CD14-positive monocyte (primary cell): ENCODE results near the gene GABRR2. TPM values are rescaled to one million over a fixed set of nuclear protein-coding genes. Genes with fewer than 3 reads are reported as not detected.
A peak's percentile ranks its signal among the peaks of the same experiment; 100 is the strongest.

Experiments used
- DNase-seq, 3 donors: peaks; one replicate each; pipeline ENCODE4 v3.0.0-alpha.2; 2011 to 2022
- H2AFZ ChIP-seq: 2 replicates; pipeline ENCODE4 v1.6.0; 2012; ENCODE audit warnings: mild to moderate bottlenecking, low read depth, low read length, inconsistent platforms; ENCODE audit not compliant: insufficient read depth, poor library complexity, severe bottlenecking
- H3K27ac ChIP-seq, 2 donors: 1 replicate in 1 of 2; 2 replicates in 1 of 2; pipeline ENCODE4 v1.5.1; 2012 to 2013; ENCODE audit warnings: low read length in 2 of 2, control low read depth in 1 of 2, inconsistent platforms in 1 of 2, low read depth in 1 of 2, mild to moderate bottlenecking in 1 of 2
- H3K27me3 ChIP-seq, 2 donors: one replicate each; pipeline versions ENCODE4 v1.6.0 to v1.6.1; 2011 to 2013; ENCODE audit warnings: low read length in 2 of 2; ENCODE audit not compliant: control insufficient read depth in 2 of 2, insufficient read depth in 2 of 2
- H3K36me3 ChIP-seq, 2 donors: replicated peaks in 1 of 2; 1 replicate in 1 of 2; 2 replicates in 1 of 2; pipeline versions ENCODE4 v1.5.1 to v1.6.1; 2012 to 2013; ENCODE audit warnings: low read length in 2 of 2, control low read depth in 1 of 2, inconsistent platforms in 1 of 2, mild to moderate bottlenecking in 1 of 2; ENCODE audit not compliant: insufficient read depth in 2 of 2, control insufficient read depth in 1 of 2
- H3K4me1 ChIP-seq, 2 donors: 1 replicate in 1 of 2; 2 replicates in 1 of 2; pipeline versions ENCODE4 v1.5.1 to v1.6.1; 2012 to 2013; ENCODE audit warnings: low read length in 2 of 2, control low read depth in 1 of 2, inconsistent platforms in 1 of 2, mild to moderate bottlenecking in 1 of 2, moderate library complexity in 1 of 2; ENCODE audit not compliant: insufficient read depth in 2 of 2, control insufficient read depth in 1 of 2
- H3K4me2 ChIP-seq: replicated peaks from 2 replicates; pipeline ENCODE3; 2012; ENCODE audit warnings: low read length, moderate library complexity, mild to moderate bottlenecking; ENCODE audit not compliant: poor library complexity, severe bottlenecking; ENCODE audit errors: extremely low read depth
- H3K4me3 ChIP-seq, 3 experiments: fragments of 200-600 bp in 1 of 3; sonication (generic) in 1 of 3; replicated peaks in 1 of 3; 1 replicate in 2 of 3; 2 replicates in 1 of 3; pipeline ENCODE4 v1.5.1; 2011 to 2013; ENCODE audit warnings: low read length in 3 of 3, mild to moderate bottlenecking in 3 of 3, control low read depth in 2 of 3, low read depth in 2 of 3, inconsistent platforms in 1 of 3, moderate library complexity in 1 of 3
- H3K79me2 ChIP-seq: 2 replicates; pipeline ENCODE4 v1.6.0; 2012; ENCODE audit warnings: mild to moderate bottlenecking, control low read depth, inconsistent platforms, low read length, moderate library complexity; ENCODE audit not compliant: insufficient read depth
- H3K9ac ChIP-seq: 2 replicates; pipeline ENCODE4 v1.6.0; 2017; ENCODE audit warnings: low read length, mild to moderate bottlenecking; ENCODE audit not compliant: insufficient read depth, poor library complexity, severe bottlenecking
- H3K9me3 ChIP-seq, 2 donors: replicated peaks in 1 of 2; 1 replicate in 1 of 2; 2 replicates in 1 of 2; pipeline versions ENCODE4 v1.5.1 to v1.6.1; 2012 to 2013; ENCODE audit warnings: low read length in 2 of 2, control low read depth in 1 of 2; ENCODE audit not compliant: control insufficient read depth in 1 of 2, insufficient read depth in 1 of 2
- H4K20me1 ChIP-seq: 2 replicates; pipeline ENCODE4 v1.6.0; 2012; ENCODE audit warnings: mild to moderate bottlenecking, low read length, control low read depth, moderate library complexity; ENCODE audit not compliant: insufficient read depth
- H3K27ac Mint-ChIP-seq, 7 donors: one replicate each; pipeline ENCODE4 v1.8.0; 2020; ENCODE audit warnings: mild to moderate bottlenecking in 7 of 7, mixed read lengths in 7 of 7, moderate library complexity in 6 of 7, inconsistent platforms in 2 of 7
- H3K27me3 Mint-ChIP-seq, 3 donors: one replicate each; pipeline ENCODE4 v1.8.0; 2021 to 2022; ENCODE audit warnings: low read depth in 3 of 3, mild to moderate bottlenecking in 3 of 3, mixed read lengths in 3 of 3, moderate library complexity in 3 of 3, inconsistent platforms in 1 of 3
- H3K36me3 Mint-ChIP-seq, 2 donors: one replicate each; pipeline ENCODE4 v1.8.0; 2020; ENCODE audit warnings: mixed read lengths in 2 of 2, inconsistent platforms in 1 of 2, mild to moderate bottlenecking in 1 of 2
- H3K4me1 Mint-ChIP-seq: one replicate; pipeline ENCODE4 v1.8.0; 2020; ENCODE audit warnings: mild to moderate bottlenecking, mixed read lengths
- H3K4me3 Mint-ChIP-seq, 2 donors: one replicate each; pipeline ENCODE4 v1.8.0; 2020; ENCODE audit warnings: mild to moderate bottlenecking in 2 of 2, mixed read lengths in 2 of 2, moderate library complexity in 1 of 2
- H3K9me3 Mint-ChIP-seq, 7 donors: one replicate each; pipeline ENCODE4 v1.8.0; 2020 to 2022; ENCODE audit warnings: mixed read lengths in 7 of 7, mild to moderate bottlenecking in 6 of 7, moderate library complexity in 6 of 7, inconsistent platforms in 2 of 7
- WGBS: methylation state at CpG from one replicate; pipeline ENCODE4 v1.1.5; 2013; ENCODE audit warnings: missing lambda C conversion rate; ENCODE audit not compliant: insufficient coverage; 5-methylcytosine and 5-hydroxymethylcytosine counted together
- intact Hi-C, 2 donors: fragments of 100-400 bp; cut with micrococcal nuclease; formaldehyde crosslinking; loops; one replicate each; pipeline versions ENCODE4 v1.15.0 to v1.15.1; 2023
- polyA plus RNA-seq, 3 donors: library from polyadenylated mRNA; depleted of rRNA in 1 of 3; unstranded in 2 of 3; stranded (reverse) in 1 of 3; fragments of 300-500 nt in 2 of 3; fragments of >200 nt in 1 of 3; fragmentation: Illumina TruSeq in 2 of 3; gene quantifications; 1 replicate in 2 of 3; 2 replicates in 1 of 3; pipeline ENCODE4 v1.2.3, GENCODE V29; 2012 to 2021
- TF ChIP-seq, protein P1 (sequence below): fragments of 200-600 bp; IDR thresholded peaks from one replicate; pipeline ENCODE4 v1.8.0; 2022; ENCODE audit warnings: antibody characterized with exemption, mild to moderate bottlenecking

The GABRR2 gene
- polyA plus RNA-seq, 3 donors = 3.7 TPM; not detected in 2

DNA sequence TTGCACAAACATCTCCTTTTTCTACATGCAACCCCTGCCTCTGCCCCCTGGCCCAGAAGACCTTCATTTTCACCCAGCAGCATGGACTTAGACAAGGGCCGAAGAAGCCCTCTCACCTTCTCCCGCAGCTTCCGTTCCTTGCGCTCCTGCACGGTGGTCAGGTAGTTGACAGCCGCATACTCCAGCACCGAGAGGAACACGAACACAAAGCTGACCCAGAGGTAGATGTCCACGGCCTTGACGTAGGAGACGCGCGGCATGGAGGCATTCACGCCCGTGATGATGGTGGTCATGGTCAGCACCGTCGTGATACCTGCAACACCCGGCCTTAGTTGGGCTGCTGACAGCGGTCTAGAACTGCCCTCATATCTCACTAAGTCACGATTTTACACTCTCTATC lies 50.8 kb downstream of the GABRR2 start:
- no peak overlapping the region for H2AFZ ChIP-seq
- over 99% methylated on average over 15 of the region's 20 CpGs for WGBS
- TF ChIP-seq, protein P1, sequence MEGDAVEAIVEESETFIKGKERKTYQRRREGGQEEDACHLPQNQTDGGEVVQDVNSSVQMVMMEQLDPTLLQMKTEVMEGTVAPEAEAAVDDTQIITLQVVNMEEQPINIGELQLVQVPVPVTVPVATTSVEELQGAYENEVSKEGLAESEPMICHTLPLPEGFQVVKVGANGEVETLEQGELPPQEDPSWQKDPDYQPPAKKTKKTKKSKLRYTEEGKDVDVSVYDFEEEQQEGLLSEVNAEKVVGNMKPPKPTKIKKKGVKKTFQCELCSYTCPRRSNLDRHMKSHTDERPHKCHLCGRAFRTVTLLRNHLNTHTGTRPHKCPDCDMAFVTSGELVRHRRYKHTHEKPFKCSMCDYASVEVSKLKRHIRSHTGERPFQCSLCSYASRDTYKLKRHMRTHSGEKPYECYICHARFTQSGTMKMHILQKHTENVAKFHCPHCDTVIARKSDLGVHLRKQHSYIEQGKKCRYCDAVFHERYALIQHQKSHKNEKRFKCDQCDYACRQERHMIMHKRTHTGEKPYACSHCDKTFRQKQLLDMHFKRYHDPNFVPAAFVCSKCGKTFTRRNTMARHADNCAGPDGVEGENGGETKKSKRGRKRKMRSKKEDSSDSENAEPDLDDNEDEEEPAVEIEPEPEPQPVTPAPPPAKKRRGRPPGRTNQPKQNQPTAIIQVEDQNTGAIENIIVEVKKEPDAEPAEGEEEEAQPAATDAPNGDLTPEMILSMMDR = no peak
- no peak overlapping the region for H3K4me3 ChIP-seq
- H3K27ac ChIP-seq = no peak overlapping the region
- H3K27ac Mint-ChIP-seq = no peak overlapping the region
- no peaks in the 10 kb centered on the region for H3K27me3 ChIP-seq
- no peaks in the 10 kb centered on the region for H3K36me3 Mint-ChIP-seq
- intact Hi-C loops = no loop called here
- H3K9ac ChIP-seq = no peak overlapping the region
- H3K4me2 ChIP-seq = no peak overlapping the region
- H3K27me3 Mint-ChIP-seq = peaks cover 0 to 1% (median 0%) of the 10 kb centered on the region in 3 donors
- peaks cover 10% of the 10 kb centered on the region in 2 donors for H3K4me1 ChIP-seq
- peaks cover 12% of the 10 kb centered on the region for H3K4me1 Mint-ChIP-seq
- H3K9me3 ChIP-seq = no peaks in the 10 kb centered on the region
- peaks cover 0 to 2% (median 0%) of the 10 kb centered on the region in 7 donors for H3K9me3 Mint-ChIP-seq
- no peaks in the 10 kb centered on the region for H3K79me2 ChIP-seq
- H3K4me3 Mint-ChIP-seq = no peak overlapping the region
- DNase-seq = no peak
- no peaks in the 10 kb centered on the region for H3K36me3 ChIP-seq
- no peaks in the 10 kb centered on the region for H4K20me1 ChIP-seq

DNA sequence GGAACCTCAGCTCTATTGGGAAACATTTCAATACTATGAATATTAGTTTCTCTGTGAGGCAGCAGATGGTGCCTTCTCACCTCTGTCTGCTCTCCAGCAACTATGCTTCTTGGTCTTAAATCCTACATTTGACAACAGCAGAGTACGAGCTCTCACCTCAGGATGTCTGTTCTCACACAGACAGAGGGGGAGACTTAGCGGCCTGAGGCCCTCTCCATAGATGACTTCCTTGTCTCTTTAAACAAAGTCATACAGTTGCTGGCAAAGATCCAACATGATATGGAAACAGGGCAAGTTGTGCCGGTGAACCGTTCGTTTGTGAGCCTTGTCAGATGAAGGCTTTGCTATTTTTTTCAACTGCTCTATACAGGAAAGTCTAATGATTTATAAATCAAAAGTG lies 54.3 kb downstream of the GABRR2 start:
- H3K4me1 ChIP-seq = peaks cover 10% of the 10 kb centered on the region in 2 donors
- no peaks in the 10 kb centered on the region for H3K27me3 ChIP-seq
- H3K4me3 ChIP-seq = no peak overlapping the region
- no peaks in the 10 kb centered on the region for H3K27me3 Mint-ChIP-seq
- WGBS = 0% methylated on average over 1 of the region's 5 CpGs
- no peaks in the 10 kb centered on the region for H3K36me3 Mint-ChIP-seq
- H3K9ac ChIP-seq = no peak overlapping the region
- TF ChIP-seq, protein P1 = no peak
- H3K36me3 ChIP-seq = no peaks in the 10 kb centered on the region
- no peaks in the 10 kb centered on the region for H4K20me1 ChIP-seq
- no peak overlapping the region for H3K27ac Mint-ChIP-seq
- peaks cover 0 to 2% (median 0%) of the 10 kb centered on the region in 7 donors for H3K9me3 Mint-ChIP-seq
- H2AFZ ChIP-seq = peak overlapping the region; percentile 38
- peaks cover 12% of the 10 kb centered on the region for H3K4me1 Mint-ChIP-seq
- H3K4me3 Mint-ChIP-seq = no peak overlapping the region
- peak; percentile 25 to 50 (median 45) for DNase-seq
- no peaks in the 10 kb centered on the region for H3K79me2 ChIP-seq
- peak overlapping the region; percentile 25 for H3K4me2 ChIP-seq
- H3K27ac ChIP-seq = no peak overlapping the region
- intact Hi-C loops = no loop called here
- H3K9me3 ChIP-seq = no peaks in the 10 kb centered on the region
